Body of pancreas (tissue), 4 donors: ENCODE results near the gene PDLIM3.

Experiments used
- POLR2A ChIP-seq, 3 donors: fragments of 450-650 bp; IDR thresholded peaks; one replicate each; pipeline ENCODE4 v1.6.1; 2016; ENCODE audit warnings: antibody characterized with exemption in 3 of 3, mild to moderate bottlenecking in 2 of 3
- TF ChIP-seq, protein P1 (sequence below), 7 experiments: fragments of 450-650 bp in 4 of 7; fragments of 200-600 bp in 3 of 7; sonication (generic) in 3 of 7; IDR thresholded peaks; one replicate each; pipeline ENCODE4 v1.5.1; 2016 to 2019; ENCODE audit warnings: antibody characterized with exemption in 7 of 7

GRCh38 chr4:185532795-185533324, 2.4 kb downstream of the PDLIM3 start:
- no peak for TF ChIP-seq POLR2A (IDR thresholded peaks at IDR 0.05)
- TF ChIP-seq, protein P1, sequence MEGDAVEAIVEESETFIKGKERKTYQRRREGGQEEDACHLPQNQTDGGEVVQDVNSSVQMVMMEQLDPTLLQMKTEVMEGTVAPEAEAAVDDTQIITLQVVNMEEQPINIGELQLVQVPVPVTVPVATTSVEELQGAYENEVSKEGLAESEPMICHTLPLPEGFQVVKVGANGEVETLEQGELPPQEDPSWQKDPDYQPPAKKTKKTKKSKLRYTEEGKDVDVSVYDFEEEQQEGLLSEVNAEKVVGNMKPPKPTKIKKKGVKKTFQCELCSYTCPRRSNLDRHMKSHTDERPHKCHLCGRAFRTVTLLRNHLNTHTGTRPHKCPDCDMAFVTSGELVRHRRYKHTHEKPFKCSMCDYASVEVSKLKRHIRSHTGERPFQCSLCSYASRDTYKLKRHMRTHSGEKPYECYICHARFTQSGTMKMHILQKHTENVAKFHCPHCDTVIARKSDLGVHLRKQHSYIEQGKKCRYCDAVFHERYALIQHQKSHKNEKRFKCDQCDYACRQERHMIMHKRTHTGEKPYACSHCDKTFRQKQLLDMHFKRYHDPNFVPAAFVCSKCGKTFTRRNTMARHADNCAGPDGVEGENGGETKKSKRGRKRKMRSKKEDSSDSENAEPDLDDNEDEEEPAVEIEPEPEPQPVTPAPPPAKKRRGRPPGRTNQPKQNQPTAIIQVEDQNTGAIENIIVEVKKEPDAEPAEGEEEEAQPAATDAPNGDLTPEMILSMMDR (IDR thresholded peaks at IDR 0.05), result no peak
